ENCODE results near the gene GRID2. TPM values are rescaled to one million over a fixed set of nuclear protein-coding genes. Genes with fewer than 3 reads are reported as not detected.

The GRID2 gene
- total RNA-seq, 1 experiment from 2014 or later: 2.2 TPM

DNA sequence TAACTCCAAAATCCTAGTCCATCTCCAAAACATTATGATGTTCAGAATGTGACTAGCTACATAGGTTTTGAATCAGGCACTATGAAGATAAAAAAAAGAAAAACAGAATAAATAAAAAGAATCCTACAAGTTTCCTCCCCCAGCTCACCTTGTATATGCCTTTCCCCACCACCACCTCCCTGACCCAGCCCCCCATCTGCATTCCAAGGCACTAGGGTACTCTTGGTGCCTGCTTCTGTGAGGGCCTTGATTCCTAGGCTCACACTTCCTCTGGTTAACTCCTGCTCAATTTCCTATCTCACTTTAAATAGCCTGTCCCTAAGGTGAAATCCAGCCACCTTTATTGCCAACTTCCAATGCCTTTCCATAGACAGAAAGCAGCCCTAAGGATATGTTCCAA lies 1346.1 kb downstream of the GRID2 start:
- no peak overlapping the region for H3K9ac ChIP-seq (ENCODE audit: low read length)
- no peak overlapping the region for H2AFZ ChIP-seq (ENCODE audit: low read length)
- TF ChIP-seq, protein P1, sequence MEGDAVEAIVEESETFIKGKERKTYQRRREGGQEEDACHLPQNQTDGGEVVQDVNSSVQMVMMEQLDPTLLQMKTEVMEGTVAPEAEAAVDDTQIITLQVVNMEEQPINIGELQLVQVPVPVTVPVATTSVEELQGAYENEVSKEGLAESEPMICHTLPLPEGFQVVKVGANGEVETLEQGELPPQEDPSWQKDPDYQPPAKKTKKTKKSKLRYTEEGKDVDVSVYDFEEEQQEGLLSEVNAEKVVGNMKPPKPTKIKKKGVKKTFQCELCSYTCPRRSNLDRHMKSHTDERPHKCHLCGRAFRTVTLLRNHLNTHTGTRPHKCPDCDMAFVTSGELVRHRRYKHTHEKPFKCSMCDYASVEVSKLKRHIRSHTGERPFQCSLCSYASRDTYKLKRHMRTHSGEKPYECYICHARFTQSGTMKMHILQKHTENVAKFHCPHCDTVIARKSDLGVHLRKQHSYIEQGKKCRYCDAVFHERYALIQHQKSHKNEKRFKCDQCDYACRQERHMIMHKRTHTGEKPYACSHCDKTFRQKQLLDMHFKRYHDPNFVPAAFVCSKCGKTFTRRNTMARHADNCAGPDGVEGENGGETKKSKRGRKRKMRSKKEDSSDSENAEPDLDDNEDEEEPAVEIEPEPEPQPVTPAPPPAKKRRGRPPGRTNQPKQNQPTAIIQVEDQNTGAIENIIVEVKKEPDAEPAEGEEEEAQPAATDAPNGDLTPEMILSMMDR (conservative IDR thresholded peaks at IDR 0.05; ENCODE audit: low read depth, low read length): no peak
- TF ChIP-seq EZH2 (IDR thresholded peaks at IDR 0.05; ENCODE audit: low read length, unreplicated experiment): no peak
- TF ChIP-seq EZH2phosphoT487 (IDR thresholded peaks at IDR 0.05; ENCODE audit: borderline replicate concordance, low read length): no peak
- H3K4me2 ChIP-seq (ENCODE audit: low read length): no peak overlapping the region
- no peaks in the 10 kb centered on the region for H3K9me2 ChIP-seq (replicated peaks; ENCODE audit: low read length)
- H3K9me3 ChIP-seq (ENCODE audit: low read length): no peaks in the 10 kb centered on the region
- H3K4me1 ChIP-seq (ENCODE audit: insufficient read depth, low read length): peaks cover 21% of the 10 kb centered on the region
- BruUV-seq (replicated peaks): no TSS peak
- H3K36me3 ChIP-seq (ENCODE audit: low read depth, low read length): no peaks in the 10 kb centered on the region
- CTCF ChIA-PET: no interaction called here
- no peaks in the 10 kb centered on the region for H3K79me2 ChIP-seq (ENCODE audit: low read length)
- ATAC-seq: no peak
- H3K4me3 ChIP-seq (ENCODE audit: low read length): no peak overlapping the region
- H3K27me3 ChIP-seq (ENCODE audit: low read length): no peaks in the 10 kb centered on the region
- no peak overlapping the region for H3K27ac ChIP-seq (ENCODE audit: low read length)
- H3F3A ChIP-seq (ENCODE audit: low read length, unreplicated experiment): no peaks in the 10 kb centered on the region
- intact Hi-C loops (cut with micrococcal nuclease): no loop called here
- POLR2A ChIA-PET (ENCODE audit: unreplicated experiment): no interaction called here
- no peak for DNase-seq
- H4K20me1 ChIP-seq (ENCODE audit: low read length): no peaks in the 10 kb centered on the region

DNA sequence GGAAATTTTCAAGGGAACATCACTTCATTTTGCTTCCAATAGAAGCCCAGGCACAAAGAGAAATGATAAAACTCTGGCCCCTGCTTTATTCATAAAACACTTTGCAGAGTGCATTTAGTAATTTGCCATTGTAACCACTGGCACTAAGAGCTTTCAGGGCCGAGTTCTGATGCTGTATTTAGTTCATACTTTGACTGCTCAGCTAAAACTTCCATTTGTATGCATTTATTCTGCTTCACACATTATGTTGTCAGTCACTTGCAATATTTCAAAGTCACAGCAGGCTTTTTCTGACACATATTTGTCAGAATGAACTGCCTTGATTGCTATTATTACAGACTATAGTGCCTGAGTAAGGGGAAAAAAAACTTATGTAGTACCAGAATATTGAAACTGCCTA lies 1350.4 kb downstream of the GRID2 start:
- no peaks in the 10 kb centered on the region for H3K79me2 ChIP-seq (ENCODE audit: low read length)
- peaks cover 7% of the 10 kb centered on the region for H3K4me1 ChIP-seq (ENCODE audit: insufficient read depth, low read length)
- TF ChIP-seq, protein P1 (conservative IDR thresholded peaks at IDR 0.05; ENCODE audit: low read depth, low read length): no peak
- TF ChIP-seq EZH2phosphoT487 (IDR thresholded peaks at IDR 0.05; ENCODE audit: borderline replicate concordance, low read length): no peak
- no peak for TF ChIP-seq EZH2 (IDR thresholded peaks at IDR 0.05; ENCODE audit: low read length, unreplicated experiment)
- no TSS peak for BruUV-seq (replicated peaks)
- H3F3A ChIP-seq (ENCODE audit: low read length, unreplicated experiment): no peaks in the 10 kb centered on the region
- ATAC-seq (no peak), DNase-seq (no peak)
- no peak overlapping the region for H2AFZ ChIP-seq (ENCODE audit: low read length)
- H3K4me3 ChIP-seq (ENCODE audit: low read length): no peak overlapping the region
- ChIA-PET POLR2A (ENCODE audit: unreplicated experiment) (no interaction called here), CTCF (no interaction called here)
- H3K9me3 ChIP-seq (ENCODE audit: low read length): no peaks in the 10 kb centered on the region
- no peaks in the 10 kb centered on the region for H3K27me3 ChIP-seq (ENCODE audit: low read length)
- H3K9me2 ChIP-seq (replicated peaks; ENCODE audit: low read length): no peaks in the 10 kb centered on the region
- no peak overlapping the region for H3K4me2 ChIP-seq (ENCODE audit: low read length)
- no peak overlapping the region for H3K9ac ChIP-seq (ENCODE audit: low read length)
- no peaks in the 10 kb centered on the region for H4K20me1 ChIP-seq (ENCODE audit: low read length)
- no peak overlapping the region for H3K27ac ChIP-seq (ENCODE audit: low read length)
- H3K36me3 ChIP-seq (ENCODE audit: low read depth, low read length): no peaks in the 10 kb centered on the region
- intact Hi-C loops (cut with micrococcal nuclease): no loop called here

DNA sequence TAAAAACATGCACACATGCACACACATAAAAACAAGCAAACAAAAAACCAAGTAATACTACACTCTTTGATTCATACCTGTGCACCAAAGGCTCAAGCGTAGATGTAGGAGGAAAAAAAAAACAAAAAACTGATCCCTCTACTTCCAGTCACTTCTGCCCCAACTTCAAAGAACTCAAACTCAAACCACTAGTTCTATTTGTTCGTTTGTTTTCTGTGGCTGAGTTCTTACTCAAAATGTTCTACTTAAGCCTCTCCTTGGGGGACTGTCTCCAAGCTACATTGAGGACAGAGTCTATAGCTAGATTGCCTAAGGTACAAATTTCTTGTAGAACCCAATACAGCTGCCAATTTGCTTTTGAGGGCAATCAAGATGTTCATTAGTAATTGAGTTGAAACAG lies 1353.8 kb downstream of the GRID2 start:
- ChIA-PET CTCF (no interaction called here), POLR2A (ENCODE audit: unreplicated experiment) (no interaction called here)
- H3K9me3 ChIP-seq (ENCODE audit: low read length): no peaks in the 10 kb centered on the region
- H3F3A ChIP-seq (ENCODE audit: low read length, unreplicated experiment): no peaks in the 10 kb centered on the region
- no peak for DNase-seq
- H4K20me1 ChIP-seq (ENCODE audit: low read length): no peaks in the 10 kb centered on the region
- H3K4me1 ChIP-seq (ENCODE audit: insufficient read depth, low read length): peaks cover 16% of the 10 kb centered on the region
- H2AFZ ChIP-seq (ENCODE audit: low read length): no peak overlapping the region
- ATAC-seq: no peak
- no peaks in the 10 kb centered on the region for H3K36me3 ChIP-seq (ENCODE audit: low read depth, low read length)
- H3K27me3 ChIP-seq (ENCODE audit: low read length): no peaks in the 10 kb centered on the region
- H3K4me2 ChIP-seq (ENCODE audit: low read length): no peak overlapping the region
- no peak overlapping the region for H3K9ac ChIP-seq (ENCODE audit: low read length)
- no peaks in the 10 kb centered on the region for H3K79me2 ChIP-seq (ENCODE audit: low read length)
- no peak overlapping the region for H3K27ac ChIP-seq (ENCODE audit: low read length)
- TF ChIP-seq EZH2 (IDR thresholded peaks at IDR 0.05; ENCODE audit: low read length, unreplicated experiment) (no peak), EZH2phosphoT487 (IDR thresholded peaks at IDR 0.05; ENCODE audit: borderline replicate concordance, low read length) (no peak)
- TF ChIP-seq, protein P1 (conservative IDR thresholded peaks at IDR 0.05; ENCODE audit: low read depth, low read length): no peak
- H3K9me2 ChIP-seq (replicated peaks; ENCODE audit: low read length): no peaks in the 10 kb centered on the region
- no peak overlapping the region for H3K4me3 ChIP-seq (ENCODE audit: low read length)
- no TSS peak for BruUV-seq (replicated peaks)
- intact Hi-C loops (cut with micrococcal nuclease): no loop called here
